ENCODE measurements around the gene C6. TPM values are rescaled to one million over a fixed set of nuclear protein-coding genes. Genes with fewer than 3 reads are reported as not detected.

Gene C6
- total RNA-seq, 1 experiment from 2014 or later: not detected

DNA sequence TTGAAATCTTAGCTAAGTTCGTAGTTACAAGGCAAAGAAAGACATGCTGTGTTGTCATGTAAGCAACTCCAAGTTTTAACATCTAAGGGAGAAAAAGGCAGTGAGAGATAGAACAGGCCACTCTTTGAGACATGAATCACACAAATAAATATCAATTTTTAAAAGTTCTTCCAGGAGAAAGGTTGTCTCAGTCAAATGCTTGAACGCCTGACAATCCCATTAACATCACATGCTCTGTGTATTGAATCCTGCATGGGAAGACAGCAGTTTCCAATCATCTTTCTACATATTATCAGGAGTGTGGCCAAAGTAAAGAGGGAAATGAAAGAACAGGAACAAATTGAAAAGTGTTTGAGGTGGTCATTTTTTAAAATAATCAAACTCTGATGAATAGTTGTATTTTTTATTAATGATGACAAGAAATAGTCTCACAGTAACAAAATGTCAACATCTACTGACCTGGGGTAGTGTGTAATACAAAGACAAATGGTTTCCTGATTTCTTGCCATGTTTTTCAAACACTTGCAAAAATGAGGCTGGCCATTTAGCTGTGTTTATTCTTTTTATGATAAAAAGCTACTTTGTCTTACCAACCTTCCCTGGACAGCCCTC, 6.4 kb upstream of the C6 start:
- H3K27me3 ChIP-seq (ENCODE audit: insufficient read depth, low read length): no peaks in the 10 kb centered on the region
- no peak overlapping the region for H3K23ac ChIP-seq (ENCODE audit: insufficient read length, low read depth, low read length)
- no peaks in the 10 kb centered on the region for H3K36me3 Mint-ChIP-seq (ENCODE audit: insufficient read depth in 1 of 3, low read depth in 3 of 3)
- H3T11ph ChIP-seq (ENCODE audit: low read length): no peak overlapping the region
- no peaks in the 10 kb centered on the region for H3K79me2 ChIP-seq (ENCODE audit: insufficient read depth, low read length)
- H3K27ac ChIP-seq (ENCODE audit: insufficient read length, low read depth, low read length): no peak overlapping the region
- H2BK120ac ChIP-seq (ENCODE audit: low read depth, low read length, poor library complexity, severe bottlenecking): no peak overlapping the region
- no peaks in the 10 kb centered on the region for H3K27me3 Mint-ChIP-seq (ENCODE audit: low read depth)
- peaks cover 16 to 18% of the 10 kb centered on the region in 2 experiments for H3K4me1 Mint-ChIP-seq
- H4K5ac ChIP-seq (ENCODE audit: insufficient read length, low read depth, low read length): no peak overlapping the region
- H2BK20ac ChIP-seq (ENCODE audit: low read depth, low read length, poor library complexity, severe bottlenecking): no peak overlapping the region
- H2AK5ac ChIP-seq (ENCODE audit: insufficient read length, low read length): no peak overlapping the region
- H2BK12ac ChIP-seq (ENCODE audit: insufficient read length, low read depth, low read length): no peak overlapping the region
- no peaks in the 10 kb centered on the region for H3K9me3 Mint-ChIP-seq
- no peak for TF ChIP-seq CTCF (conservative IDR thresholded peaks at IDR 0.05)
- H3K27ac Mint-ChIP-seq: peak overlapping the region in 1 of 3 experiments; percentile 40; a peak in 2 of 7 replicates
- no peak overlapping the region for H3K14ac ChIP-seq (ENCODE audit: insufficient read depth, low read length)
- no peaks in the 10 kb centered on the region for H3K79me1 ChIP-seq (ENCODE audit: insufficient read depth, low read depth, low read length, poor library complexity, severe bottlenecking)
- no peak overlapping the region for H3K4me2 ChIP-seq (ENCODE audit: insufficient read depth, insufficient read length, low read length)
- H3K23me2 ChIP-seq (ENCODE audit: insufficient read length, low read depth, low read length, poor library complexity, severe bottlenecking): no peaks in the 10 kb centered on the region
- no peak overlapping the region for H3K56ac ChIP-seq (ENCODE audit: insufficient read length, low read depth, low read length)
- DNase-seq: no peak
- H3K9ac ChIP-seq (ENCODE audit: extremely low read depth, insufficient read length, low read length): no peak overlapping the region
- no CpG with 5 or more reads among the region's 2 CpGs for WGBS (ENCODE audit: extremely low coverage, insufficient read length, low lambda C conversion rate)
- no peak overlapping the region for H3K4ac ChIP-seq (ENCODE audit: low read depth, low read length)
- no peaks in the 10 kb centered on the region for H4K20me1 ChIP-seq (ENCODE audit: control insufficient read depth, insufficient read depth, insufficient read length)
- no peak overlapping the region for H4K91ac ChIP-seq (ENCODE audit: insufficient read length, low read depth, low read length)
- H3K18ac ChIP-seq (ENCODE audit: insufficient read length, low read depth, low read length): no peak overlapping the region
- H3K4me1 ChIP-seq (ENCODE audit: insufficient read depth, low read length): no peaks in the 10 kb centered on the region
- no peak overlapping the region for H2BK5ac ChIP-seq (ENCODE audit: insufficient read length, low read length)
- H2AFZ ChIP-seq (ENCODE audit: low read length): no peak overlapping the region
- H3K4me3 Mint-ChIP-seq: no peak overlapping the region
- H3K9me3 ChIP-seq (ENCODE audit: control insufficient read depth, low read depth, low read length): no peaks in the 10 kb centered on the region
- no peak overlapping the region for H4K8ac ChIP-seq (replicated peaks; ENCODE audit: insufficient read length, low read depth, low read length)
- H2BK15ac ChIP-seq (ENCODE audit: low read depth, low read length): no peak overlapping the region
